NCI-H2171 (cell line): ENCODE results near the gene CABP7.

Experiments used
- DNase-seq: peaks from one replicate; lab custom pipeline; 2025; lab: John Stamatoyannopoulos, UW

The CABP7 gene

DNA sequence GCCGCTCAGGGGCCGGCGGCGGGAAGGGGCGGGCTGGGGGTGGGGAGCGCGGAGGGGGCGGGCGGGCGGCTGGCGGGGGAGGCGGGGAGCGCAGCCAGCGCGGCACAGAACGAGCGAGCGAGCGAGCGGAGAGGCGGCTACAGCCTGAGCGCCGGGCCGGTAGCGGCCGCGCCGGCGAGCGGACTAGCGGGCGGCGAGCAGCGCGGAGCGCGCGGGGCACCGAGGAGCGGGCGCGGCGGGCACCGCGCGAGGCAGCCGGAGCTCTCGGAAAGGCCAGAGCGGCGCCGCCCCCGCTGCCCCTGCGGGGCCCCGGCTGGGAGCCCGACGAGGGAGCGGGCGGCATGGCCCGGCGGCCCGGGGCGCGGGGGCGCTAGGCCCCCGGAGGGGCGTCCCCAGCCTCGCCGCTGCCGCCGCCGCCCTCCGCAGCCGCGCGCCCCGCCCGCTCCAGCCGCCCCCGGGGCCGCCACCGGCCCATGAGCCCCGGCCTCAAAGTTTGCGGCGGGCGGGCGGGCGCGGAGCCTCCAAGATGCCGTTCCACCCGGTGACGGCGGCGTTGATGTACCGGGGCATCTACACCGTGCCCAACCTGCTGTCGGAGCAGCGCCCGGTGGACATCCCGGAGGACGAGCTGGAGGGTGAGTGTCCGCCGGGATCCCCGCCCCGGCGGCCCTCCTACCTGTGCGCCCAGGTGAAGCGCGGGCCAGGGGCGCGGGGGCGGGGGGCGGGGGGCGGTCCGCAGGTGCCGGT lies at the start of gene CABP7:
Gene CABP7, plus strand, starts transcription at position 105 of the 747 bp plus-strand sequence. Its CDS starts 422 bp downstream, at position 527.
- DNase-seq = no peak

DNA sequence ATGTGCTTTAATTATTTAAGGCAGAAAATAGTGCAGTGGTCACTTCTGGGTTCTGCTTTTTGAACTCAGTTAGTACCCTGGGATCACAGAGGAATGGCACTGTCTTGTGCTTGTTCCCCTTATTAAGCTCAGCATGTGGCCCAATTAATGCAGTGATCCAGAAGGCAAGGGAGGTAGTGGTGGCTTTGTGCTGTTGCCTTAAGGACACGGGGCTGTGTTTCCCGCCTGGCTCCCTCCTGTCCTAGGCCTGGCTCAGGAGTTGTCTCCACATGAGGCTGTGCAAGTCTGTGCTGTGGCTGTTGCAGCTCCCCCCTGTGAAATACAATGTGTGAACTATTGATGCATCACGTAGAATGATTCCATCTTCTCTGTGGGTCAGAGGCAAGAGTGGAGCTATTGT lies 49.2 kb upstream of the CABP7 start:
- no peak for DNase-seq

DNA sequence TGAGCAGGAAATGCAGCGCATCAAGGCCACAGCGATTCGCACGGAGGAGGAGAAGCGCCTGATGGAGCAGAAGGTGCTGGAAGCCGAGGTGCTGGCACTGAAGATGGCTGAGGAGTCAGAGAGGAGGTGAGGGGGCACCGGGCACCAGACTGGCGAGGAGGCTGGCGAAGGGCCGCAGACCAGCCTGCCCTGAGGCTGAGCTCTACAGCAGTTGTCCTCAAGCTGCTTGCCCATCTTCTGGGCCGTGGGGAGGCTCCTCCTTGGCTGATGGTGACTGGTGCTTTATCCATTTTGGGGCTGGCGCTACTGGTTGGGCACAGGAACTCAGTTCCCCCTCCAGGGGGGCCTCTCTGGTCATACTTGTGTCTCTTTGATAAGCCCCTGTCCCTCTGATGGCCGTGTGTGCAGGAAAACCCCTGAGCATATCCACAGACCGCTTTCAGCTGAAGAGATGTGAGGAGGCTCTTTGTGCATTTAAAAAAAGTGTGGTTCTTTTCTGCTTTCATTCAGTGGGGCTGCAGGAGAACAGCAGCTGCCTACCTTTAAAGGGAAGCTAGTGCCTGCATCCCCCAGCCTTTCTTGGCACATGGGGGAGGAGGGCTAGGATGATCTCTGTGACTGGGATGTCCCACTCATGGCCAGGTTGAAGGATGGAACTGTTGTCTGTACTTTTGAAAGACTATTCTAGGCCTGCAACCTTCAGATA lies 46.3 kb upstream of the CABP7 start:
- DNase-seq = no peak

DNA sequence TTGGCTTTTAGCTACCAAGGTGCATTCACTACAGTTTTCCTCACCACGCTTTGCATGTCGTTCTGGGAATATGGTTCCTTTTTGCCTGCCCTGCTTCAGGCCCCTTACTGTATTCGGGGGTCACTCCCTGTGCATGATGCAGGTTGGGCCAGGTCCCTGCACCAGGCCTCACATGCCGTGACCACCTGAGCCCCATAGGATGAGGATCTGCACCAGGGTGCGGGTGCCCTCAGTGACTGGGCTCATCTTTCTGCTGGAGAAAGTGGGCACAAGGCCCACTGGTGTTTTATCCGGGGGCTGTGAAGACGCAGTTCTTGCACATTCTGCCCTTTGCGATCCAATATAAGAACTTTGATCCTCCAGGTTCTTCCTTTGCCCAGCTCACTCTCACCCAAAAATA lies 45.7 kb upstream of the CABP7 start:
- no peak for DNase-seq

DNA sequence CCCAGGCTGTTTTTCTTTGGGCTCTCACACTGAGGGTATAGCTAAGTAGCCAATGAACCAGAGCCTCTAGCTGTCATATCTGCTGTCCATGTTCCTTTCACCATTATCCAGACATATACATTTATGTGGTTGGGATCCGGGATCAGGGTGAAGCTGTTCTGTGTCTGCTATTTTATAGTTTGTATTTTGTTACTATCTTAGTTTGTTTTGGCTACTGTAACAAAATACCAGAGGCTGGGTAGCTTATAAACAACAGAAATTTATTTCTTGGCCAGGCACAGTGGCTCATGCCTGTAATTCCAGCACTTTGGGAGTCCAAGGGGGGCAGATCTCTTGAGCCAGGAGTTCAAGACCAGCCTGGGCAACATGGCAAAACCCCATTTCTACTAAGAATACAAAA lies 40.5 kb upstream of the CABP7 start:
- no peak for DNase-seq

DNA sequence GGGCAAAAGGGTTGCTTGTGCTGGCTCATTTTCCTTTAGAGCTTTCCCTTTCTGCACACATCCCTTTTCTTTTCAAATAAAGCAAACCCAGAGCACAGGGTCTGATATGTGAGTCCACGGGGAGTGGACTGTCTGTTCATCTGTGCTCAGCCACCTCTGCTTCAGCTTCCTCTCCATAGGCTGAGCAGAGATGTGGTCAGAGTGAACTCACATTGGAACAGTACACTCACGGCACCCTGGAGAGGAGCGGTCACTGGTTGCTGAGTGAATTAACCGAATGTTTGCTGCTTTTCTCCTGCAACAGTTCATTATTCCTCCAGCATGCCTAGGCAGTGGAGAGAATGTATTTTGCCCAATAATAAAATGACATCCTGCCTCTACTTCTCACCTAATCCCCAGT lies 36.3 kb upstream of the CABP7 start:
- DNase-seq = no peak

DNA sequence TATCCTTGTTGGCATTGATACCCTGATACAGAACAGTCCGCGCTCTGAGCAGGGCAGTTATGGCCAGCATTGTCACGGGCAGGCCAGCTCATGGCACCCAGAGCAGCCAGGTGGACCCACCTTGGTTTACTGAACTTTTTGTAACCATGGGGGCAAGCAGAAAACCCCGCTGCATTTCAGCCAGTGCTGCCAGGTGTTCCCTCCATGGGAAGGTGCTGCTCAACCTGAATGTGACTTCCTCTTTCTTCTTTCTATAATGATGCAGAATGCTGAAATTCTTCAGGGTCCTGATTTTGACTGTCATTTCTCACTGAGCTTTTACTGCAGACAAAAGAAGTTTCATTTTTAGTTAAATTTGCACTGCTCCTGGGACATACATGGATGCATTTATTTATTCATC lies 35.6 kb upstream of the CABP7 start:
- no peak for DNase-seq

DNA sequence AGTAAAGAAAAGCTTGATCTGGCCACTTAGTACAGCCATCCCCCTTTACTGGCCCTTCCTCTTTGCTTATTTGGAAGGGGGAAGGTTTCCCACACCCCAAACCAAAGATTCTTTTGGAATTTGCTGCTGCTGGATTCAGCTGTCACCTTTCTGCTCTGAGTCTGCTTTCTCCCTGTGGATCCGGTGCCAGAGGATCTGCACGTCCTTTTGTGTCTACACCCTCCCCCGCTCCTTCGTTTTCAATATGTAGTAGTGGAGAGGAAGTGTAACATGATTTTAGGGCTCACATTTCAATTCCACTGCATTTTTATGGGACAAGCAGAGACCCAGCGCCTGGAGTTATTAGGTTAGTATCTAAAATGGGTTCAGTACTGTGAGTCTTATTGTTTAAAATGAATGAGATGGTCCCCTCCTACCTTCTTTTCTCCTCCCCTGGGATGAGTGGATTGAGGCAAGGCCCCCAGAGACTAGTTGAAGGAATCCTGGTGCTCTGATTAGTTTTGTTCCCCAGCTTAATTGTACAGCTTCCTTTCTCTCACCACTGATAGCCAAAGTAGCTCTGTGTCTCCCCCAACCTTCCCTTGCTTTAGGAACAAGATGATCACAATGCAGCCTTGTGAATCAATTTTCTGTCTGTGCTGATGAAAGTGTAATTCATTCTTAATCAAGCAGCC lies 30.5 kb upstream of the CABP7 start:
- DNase-seq = no peak

DNA sequence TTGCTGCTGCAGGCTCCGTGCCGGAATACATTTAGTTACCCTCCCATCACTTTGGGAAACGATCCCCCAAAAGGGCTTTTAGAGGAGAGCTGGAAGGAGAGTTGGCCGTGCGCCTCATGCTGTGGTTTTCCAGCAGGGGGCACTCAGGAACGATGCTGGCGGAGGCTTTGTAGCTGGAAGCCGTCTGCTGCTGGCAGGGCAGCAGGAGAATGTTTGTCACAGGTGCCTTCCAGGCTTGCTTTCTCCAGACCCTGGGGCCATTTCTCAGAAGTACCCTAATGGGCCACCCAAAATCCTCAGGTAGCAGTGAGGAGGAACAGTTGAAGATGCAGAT lies 30.0 kb upstream of the CABP7 start:
- DNase-seq = no peak

DNA sequence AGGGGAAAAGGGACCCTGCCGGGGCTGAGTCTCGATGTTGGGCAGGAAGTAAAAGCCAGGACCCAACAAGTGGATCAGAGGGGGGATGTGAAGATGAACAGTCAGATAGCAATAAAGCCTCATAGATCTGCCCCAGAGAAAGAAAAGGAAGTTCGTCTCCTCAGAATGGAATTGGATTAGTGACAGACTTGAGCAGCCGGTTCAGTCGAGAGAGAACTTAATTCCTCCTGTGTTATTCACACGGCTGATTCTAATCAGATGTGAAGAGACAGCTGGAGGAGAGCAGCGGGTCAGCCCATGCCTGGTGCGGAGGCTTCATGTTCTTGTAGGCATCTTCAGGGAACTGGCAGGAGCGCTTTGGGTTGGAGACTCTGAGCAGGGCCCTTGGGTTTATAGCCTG lies 29.3 kb upstream of the CABP7 start:
- DNase-seq = no peak

DNA sequence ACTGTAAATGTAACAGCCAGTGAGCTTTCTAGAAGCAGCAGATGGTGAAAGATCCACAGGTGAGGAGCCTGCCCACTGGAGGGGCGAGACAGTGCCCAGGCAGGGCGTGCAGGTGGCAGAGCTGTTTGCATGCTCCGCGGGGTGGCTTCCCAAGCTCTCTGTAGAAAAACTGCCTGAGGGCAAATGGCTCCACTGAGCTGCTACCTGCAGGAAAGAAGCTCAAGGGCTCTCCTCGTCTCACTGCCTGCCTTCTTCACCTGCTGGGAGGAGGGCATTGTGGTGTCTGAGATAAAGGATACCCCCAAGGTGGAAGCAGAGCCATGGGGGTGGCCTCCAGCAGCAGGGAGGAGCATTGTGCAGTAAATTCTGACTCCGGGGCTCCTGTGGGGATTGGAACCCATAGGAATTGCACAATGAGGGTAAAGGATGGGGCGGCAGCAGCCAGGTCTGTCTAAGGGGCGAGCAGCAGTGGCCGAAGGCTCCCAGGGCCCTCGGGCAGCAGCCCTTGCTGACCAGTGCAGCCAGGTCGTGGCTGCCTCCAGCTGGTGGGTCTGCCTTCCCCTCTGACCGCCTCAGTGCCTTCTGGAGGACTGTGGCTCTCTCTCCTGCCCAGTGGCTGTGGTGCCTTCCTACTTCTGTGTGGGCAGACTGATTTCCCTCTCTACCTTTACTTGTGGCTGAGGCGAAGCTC lies 28.0 kb upstream of the CABP7 start:
- no peak for DNase-seq

DNA sequence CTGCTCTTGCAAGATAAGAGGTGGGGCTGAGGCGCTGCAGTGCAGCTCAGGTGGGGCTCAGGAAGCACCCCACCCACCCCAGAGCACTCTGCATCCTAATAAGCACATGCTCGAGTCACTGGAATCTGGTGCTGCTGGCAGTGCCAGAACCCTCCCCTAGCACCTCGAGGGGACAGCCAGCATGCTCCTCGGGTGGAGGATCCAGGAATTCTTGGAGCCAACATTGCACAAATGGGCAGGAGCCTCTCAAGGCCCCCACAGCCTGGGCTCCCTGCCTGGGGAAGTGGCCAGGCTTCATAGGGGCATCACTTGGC lies 27.5 kb upstream of the CABP7 start:
- DNase-seq = no peak

DNA sequence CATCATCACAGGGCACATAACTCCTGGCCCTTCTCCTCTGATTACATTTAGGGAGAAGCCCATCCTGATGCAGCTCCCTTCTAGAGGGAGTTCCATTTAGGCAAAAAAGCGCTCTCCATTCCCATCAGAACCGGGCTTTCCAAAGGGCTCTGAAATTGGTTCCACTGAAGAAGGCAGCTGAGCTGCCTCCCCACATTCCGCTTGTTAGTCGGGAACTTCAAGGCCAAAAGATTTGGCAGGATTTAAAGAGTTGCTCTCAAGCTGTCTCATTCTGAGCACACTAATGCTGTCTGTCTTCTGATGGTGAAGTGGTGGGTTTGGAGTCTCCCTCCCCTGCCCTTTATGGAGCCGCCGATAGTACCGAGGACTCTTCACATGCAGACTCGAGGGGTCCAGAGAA lies 26.6 kb upstream of the CABP7 start:
- DNase-seq = no peak

DNA sequence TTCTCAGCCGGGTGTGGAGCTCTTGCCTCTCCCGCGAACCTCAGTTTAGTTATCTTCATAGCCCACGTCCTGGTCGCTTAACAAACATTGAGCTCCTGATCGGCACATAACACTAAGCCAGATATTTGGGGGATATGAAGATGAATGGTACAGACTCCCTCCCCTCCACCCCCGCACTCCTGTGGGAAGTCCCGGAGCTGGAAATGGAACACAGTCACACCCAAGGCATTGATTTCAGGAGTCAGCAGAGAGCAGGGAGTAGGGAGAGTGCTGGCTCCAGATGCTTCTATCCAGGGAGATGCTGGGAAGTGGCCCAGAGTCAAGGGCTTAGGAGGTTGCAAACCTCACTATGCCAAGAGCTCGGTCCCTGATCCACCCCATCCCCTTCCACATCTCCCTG lies 26.1 kb upstream of the CABP7 start:
- no peak for DNase-seq

DNA sequence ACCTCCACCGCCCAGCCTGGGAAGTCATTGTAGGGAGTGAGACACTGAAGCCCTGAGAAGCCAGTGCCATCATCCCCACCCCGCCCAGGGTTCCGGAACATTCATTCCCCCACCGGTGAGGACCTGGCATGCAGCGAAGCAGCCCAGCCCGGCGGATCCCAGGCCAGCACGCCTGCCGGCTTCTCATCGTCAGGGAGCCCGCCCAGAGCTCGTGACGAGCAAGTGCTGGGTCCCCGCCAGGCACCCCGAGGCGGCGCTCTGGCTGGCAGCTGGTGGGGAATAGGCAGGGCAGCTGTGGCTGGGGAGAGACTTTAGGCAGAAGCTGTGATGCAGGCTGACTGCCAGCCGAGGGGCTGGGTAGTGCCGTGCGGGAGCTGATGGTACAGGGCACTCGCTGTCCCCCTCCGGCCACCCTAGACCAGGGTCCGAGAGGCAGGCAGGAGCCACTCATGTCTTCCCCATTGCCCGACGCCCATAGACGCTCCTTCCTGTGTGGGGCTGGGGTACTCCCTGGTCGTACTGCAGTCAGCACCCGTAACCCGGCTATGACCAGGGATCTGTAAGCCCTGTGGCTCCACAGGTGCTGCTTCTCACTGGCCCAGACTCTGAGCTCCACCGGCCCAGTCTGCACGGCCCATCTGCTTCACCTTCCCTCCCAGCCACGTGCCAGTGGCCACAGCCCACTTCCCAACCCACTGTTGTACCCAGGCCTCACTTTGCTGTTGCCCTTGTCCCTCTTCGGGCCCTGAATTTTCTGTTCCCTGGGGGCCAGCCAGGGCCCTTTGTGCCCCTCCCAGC lies 24.5 kb upstream of the CABP7 start:
- peak; percentile 89 for DNase-seq

DNA sequence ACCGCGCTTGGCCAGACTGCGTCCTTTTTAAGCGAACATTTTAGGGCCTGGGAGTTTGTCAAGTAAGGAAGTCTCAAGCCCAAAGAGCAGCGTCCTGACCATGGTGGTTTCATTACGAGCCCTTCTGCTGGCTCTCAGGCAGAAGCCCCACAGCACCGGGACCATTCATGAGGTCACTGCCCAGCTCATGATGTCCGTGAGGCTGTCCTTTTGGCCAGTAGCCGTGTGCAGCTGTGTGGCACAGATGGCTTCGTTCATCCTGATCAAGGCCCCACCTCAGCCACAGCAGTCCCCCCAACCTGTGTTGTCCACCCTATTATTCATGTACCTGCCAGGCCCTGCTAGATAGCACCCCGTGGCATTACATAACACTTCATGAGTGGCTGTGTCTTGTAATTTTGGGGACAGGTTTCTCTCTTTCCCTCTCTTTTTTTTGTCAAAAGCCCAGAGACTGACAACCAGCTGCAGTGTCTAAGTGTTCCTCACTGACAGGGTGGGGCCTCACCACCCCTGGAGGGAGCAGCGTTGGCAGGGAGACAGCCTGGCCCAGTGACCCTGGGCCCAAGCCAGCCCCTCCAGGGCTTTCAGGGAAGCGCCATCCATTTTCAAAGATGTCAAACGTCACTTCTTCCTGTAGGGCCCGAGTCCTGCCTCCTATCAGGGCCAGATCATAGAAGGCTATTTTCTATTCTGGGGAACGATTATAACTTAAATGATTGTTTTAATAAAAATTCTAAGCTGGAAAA lies 21.8 kb upstream of the CABP7 start:
- DNase-seq = no peak

DNA sequence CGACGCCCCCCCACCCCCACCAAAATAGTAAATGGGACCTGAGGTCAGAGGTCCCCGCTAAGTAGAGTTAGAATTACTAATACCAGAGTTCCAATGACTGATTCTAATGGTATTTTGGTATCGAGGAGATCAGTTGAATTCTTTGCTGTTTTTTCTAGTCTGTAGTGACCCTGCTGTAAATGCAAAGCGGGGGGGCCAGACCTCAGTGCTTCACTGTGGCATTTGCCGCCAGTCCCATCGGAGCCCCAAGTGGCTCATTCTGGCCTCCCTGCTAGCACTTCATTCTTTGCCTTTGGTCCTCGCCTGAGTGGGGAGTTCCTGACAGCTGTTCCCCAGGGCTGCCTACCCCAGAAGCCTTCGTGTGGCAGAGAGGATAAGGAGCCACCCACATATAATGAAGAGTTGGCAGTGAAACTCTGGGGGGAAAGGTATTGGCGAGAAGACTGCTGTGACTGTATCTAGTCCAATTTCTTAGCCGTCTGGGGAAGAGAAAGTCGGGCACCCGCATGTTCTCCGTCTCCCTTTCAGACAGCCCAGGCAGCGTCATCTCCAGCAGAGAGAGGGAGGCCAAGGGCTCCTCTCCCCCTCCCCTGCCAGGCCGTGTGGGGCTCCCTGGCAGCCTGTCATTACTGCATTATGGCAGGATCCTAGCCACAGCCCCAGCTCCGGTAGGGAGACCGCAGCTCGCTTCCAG lies 19.4 kb upstream of the CABP7 start:
- DNase-seq = no peak

DNA sequence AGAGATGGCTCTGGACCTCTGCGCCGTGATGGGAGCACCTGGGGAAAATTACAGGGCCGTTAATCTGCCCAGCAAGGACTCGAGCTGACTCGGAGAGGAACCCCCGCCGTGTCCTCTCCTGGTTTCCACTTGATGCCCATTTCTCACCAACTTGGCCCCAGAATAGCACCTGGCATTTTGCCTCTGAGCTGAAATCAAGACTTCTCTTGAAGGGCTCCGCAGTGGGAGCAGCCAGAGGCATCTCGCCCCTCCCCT lies 19.0 kb upstream of the CABP7 start:
- DNase-seq = no peak

DNA sequence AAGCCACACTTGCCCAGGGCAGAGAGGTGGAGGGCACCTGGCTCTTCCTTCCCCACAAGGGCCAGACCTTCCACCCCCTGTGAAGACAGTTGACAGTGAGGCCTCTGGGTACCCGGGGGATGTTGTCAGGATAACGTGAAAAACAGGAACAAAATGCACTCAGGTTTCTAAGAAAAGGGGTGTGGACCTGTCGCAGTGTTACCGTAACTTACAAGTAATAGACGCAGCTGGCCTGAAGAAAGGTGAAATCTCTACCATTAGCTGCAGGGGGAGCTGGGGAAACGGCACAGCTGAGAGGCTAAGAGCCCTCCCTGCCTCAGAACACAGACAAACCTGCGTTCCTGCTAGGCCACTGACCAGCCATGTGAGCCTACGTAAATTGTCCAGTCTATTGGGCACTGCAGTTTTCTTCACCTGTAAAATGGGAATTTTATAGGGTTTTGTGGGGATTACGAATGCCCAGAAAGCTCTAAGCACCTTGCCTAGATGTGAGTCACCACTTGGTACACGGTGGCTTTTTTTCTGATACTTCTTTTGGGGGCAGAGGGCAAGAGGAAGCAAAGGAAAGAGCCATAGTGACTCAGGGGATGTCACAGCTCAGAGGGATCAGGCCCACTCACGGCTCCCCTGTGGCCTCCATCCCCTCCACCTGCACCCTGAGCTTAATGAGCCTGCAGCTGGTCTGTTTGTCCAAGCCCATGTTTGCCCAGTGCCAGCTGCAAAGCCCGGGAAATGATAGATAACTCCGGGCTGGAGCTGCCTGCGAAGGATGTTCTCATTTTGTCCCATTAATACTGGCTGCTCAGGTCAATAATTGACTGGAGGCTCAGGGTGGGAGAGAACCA lies 18.4 kb upstream of the CABP7 start:
- peak; percentile 55 for DNase-seq
